Measurements from ENCODE around the gene PEX10.

Gene PEX10

DNA sequence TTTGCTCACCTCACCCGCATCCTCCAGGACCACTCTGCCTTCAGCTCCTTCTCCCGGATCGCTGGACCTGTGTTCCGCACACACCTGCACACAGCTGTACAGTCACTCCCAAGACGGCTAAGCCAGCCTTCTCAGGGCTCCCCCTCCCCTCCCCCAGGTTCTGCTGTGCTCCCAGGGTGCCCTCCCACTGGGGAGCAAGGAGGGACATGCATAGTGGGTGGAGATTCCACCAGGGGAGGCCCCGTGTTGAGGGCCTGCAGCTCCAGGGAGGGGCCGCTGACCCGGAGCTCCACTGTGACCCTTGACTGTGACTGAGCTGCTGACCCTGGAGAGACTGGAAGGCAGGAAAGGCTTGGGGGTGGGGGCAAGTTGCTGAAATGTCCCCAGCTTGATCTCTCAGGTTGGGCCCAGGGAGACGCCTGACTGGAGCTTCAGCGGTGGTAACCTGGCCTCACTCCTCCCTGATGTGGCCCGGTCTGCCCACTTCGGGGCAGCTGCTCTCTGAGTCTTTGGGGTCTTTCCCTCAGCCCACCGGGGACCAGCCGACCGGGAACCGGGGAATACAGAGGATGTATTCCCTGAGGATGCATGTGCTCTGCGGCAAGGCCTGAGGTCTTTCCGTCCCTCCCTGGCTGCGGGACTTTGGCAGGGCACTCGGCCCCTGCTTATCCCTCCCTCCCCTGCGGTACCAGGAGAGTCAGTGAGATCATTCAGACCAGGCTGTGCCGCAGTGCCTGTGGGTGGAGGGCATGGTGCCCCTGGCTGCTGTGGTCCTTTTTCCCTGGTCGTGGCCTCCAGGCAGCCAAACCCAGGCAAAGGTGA is 35.1 kb upstream of the PEX10 start:
- Histone ChIP-seq H3K9ac (no peak overlapping the region), H3K4me1 (no peaks in the 10 kb centered on the region), H3K27ac (no peak overlapping the region)

DNA sequence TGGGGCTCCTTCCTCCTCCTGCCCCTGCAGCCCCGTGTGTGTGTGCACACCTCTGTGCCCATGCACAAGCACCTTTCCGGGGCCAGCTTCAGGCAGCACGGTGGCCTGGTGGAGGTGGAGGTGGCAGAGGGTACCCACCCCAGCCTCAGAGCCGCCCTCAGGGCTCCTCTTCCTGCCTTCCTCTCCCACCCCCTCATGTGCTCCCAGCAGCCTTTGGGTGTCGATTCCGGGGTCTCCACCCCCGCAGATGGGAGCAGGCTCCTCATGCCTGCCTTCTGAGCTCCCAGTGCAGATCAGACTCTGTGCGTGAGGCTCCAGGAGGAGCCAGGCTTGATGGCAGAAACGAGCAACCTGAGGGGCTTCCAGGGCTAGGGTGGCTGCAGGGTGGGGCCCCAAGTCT is 34.5 kb upstream of the PEX10 start:
- H3K27me3 ChIP-seq (ENCODE audit: control insufficient read depth, insufficient read depth, low read length), result no peaks in the 10 kb centered on the region
- no peaks in the 10 kb centered on the region for H3K36me3 ChIP-seq (ENCODE audit: control insufficient read depth, insufficient read depth, low read length)
- no peak overlapping the region for H3K4me2 ChIP-seq (ENCODE audit: low read length)
- no peak overlapping the region for H3K9ac ChIP-seq
- H3K27ac ChIP-seq, result no peak overlapping the region
- no peak overlapping the region for H3K4me3 ChIP-seq (ENCODE audit: low read depth, low read length)
- H3K9me3 ChIP-seq (ENCODE audit: control insufficient read depth, low read length), result no peaks in the 10 kb centered on the region
- no peaks in the 10 kb centered on the region for H3K79me2 ChIP-seq
- no peak overlapping the region for H2AFZ ChIP-seq
- no peaks in the 10 kb centered on the region for H3K4me1 ChIP-seq
- no peak for TF ChIP-seq CTCF (IDR thresholded peaks at IDR 0.05)

More for the DNA sequence above, 35.1 kb upstream of the PEX10 start:
- Histone ChIP-seq H3K4me3 (ENCODE audit: low read depth, low read length) (no peak overlapping the region), H3K4me2 (ENCODE audit: low read length) (no peak overlapping the region), H2AFZ (no peak overlapping the region), H3K27me3 (ENCODE audit: control insufficient read depth, insufficient read depth, low read length) (no peaks in the 10 kb centered on the region), H3K9me3 (ENCODE audit: control insufficient read depth, low read length) (no peaks in the 10 kb centered on the region), H3K36me3 (ENCODE audit: control insufficient read depth, insufficient read depth, low read length) (no peaks in the 10 kb centered on the region), H3K79me2 (no peaks in the 10 kb centered on the region)
- no peak for TF ChIP-seq CTCF (IDR thresholded peaks at IDR 0.05)

- TF ChIP-seq CTCF (IDR thresholded peaks at IDR 0.05), result no peak
- no peaks in the 10 kb centered on the region for H3K9me3 ChIP-seq (ENCODE audit: control insufficient read depth, low read length)
- H2AFZ ChIP-seq, result no peak overlapping the region
- no peaks in the 10 kb centered on the region for H3K27me3 ChIP-seq (ENCODE audit: control insufficient read depth, insufficient read depth, low read length)
- H3K4me1 ChIP-seq, result no peaks in the 10 kb centered on the region
- H3K4me2 ChIP-seq (ENCODE audit: low read length), result no peak overlapping the region
- H3K36me3 ChIP-seq (ENCODE audit: control insufficient read depth, insufficient read depth, low read length), result no peaks in the 10 kb centered on the region
- no peaks in the 10 kb centered on the region for H3K79me2 ChIP-seq
- H3K27ac ChIP-seq, result no peak overlapping the region
- H3K4me3 ChIP-seq (ENCODE audit: low read depth, low read length), result no peak overlapping the region
- no peak overlapping the region for H3K9ac ChIP-seq
These were observed 34.0 kb upstream of the PEX10 start for GRCh38 chr1:2446394-2446793.

DNA sequence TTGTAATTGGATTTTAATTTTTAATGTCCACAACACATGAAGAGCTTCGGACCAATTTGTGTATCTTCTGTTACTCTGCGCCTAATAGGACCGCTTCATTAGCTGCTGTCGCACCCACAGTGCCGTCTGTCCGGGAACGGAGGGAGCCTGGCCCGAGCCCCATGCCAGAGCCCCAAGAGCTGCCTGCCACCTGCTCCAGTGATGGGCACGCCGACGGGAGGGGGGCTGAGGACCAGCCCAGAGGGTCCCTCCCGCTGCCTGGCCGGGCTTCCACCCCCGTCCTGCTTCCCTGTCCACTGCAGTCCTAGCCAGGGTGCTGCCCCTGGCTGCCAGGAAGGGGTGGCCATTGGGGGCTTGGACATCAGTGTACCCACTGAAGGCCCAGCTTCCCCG is 33.5 kb upstream of the PEX10 start:
- Histone ChIP-seq H3K4me1 (no peaks in the 10 kb centered on the region), H3K4me3 (ENCODE audit: low read depth, low read length) (no peak overlapping the region), H3K9me3 (ENCODE audit: control insufficient read depth, low read length) (no peaks in the 10 kb centered on the region), H3K27ac (no peak overlapping the region), H3K4me2 (ENCODE audit: low read length) (no peak overlapping the region), H3K36me3 (ENCODE audit: control insufficient read depth, insufficient read depth, low read length) (no peaks in the 10 kb centered on the region), H2AFZ (no peak overlapping the region), H3K79me2 (no peaks in the 10 kb centered on the region), H3K9ac (no peak overlapping the region), H3K27me3 (ENCODE audit: control insufficient read depth, insufficient read depth, low read length) (no peaks in the 10 kb centered on the region)
- no peak for TF ChIP-seq CTCF (IDR thresholded peaks at IDR 0.05)
